GM04504 (cell line): ENCODE data around the gene GREB1.

Source experiments
- DNase-seq: peaks from one replicate; pipeline ENCODE4 v3.0.0-alpha.2; 2012; ENCODE audit warnings: low read depth

The GREB1 gene

GRCh38 chr2:11602563-11603204 lies 68.8 kb downstream of the GREB1 start:
- no peak for DNase-seq

GRCh38 chr2:11610624-11611242 lies 76.9 kb downstream of the GREB1 start:
- no peak for DNase-seq

- no peak for DNase-seq
Measured at GRCh38 chr2:11611251-11611650, 77.4 kb downstream of the GREB1 start.

GRCh38 chr2:11612553-11613215 lies 78.8 kb downstream of the GREB1 start:
- DNase-seq, result no peak

GRCh38 chr2:11613297-11613696 lies 79.5 kb downstream of the GREB1 start:
- no peak for DNase-seq

GRCh38 chr2:11615209-11615608 lies 81.4 kb downstream of the GREB1 start:
- no peak for DNase-seq

GRCh38 chr2:11616097-11616687 lies 82.3 kb downstream of the GREB1 start:
- DNase-seq, result no peak

GRCh38 chr2:11616851-11617415 lies 83.1 kb downstream of the GREB1 start:
- DNase-seq, result no peak

- no peak for DNase-seq
Measured at GRCh38 chr2:11617527-11617926, 83.7 kb downstream of the GREB1 start.

- DNase-seq, result no peak
Measured at GRCh38 chr2:11617984-11618707, 84.3 kb downstream of the GREB1 start.

GRCh38 chr2:11618708-11619062 lies 84.8 kb downstream of the GREB1 start:
- no peak for DNase-seq

- no peak for DNase-seq
Measured at GRCh38 chr2:11621410-11621809, 87.6 kb downstream of the GREB1 start.

- no peak for DNase-seq
Measured at GRCh38 chr2:11622611-11623010, 88.8 kb downstream of the GREB1 start.

GRCh38 chr2:11624893-11625292 lies 91.0 kb downstream of the GREB1 start:
- no peak for DNase-seq

- DNase-seq, result no peak
Measured at GRCh38 chr2:11625671-11626070, 91.8 kb downstream of the GREB1 start.

- no peak for DNase-seq
Measured at GRCh38 chr2:11628675-11629074, 94.8 kb downstream of the GREB1 start.

- DNase-seq, result no peak
Measured at GRCh38 chr2:11629215-11629614, 95.4 kb downstream of the GREB1 start.

- DNase-seq, result no peak
Measured at GRCh38 chr2:11629851-11630250, 96.0 kb downstream of the GREB1 start.

- DNase-seq, result no peak
Measured at GRCh38 chr2:11630855-11631254, 97.0 kb downstream of the GREB1 start.

GRCh38 chr2:11631462-11631861 lies 97.6 kb downstream of the GREB1 start:
- DNase-seq, result no peak

- no peak for DNase-seq
Measured at GRCh38 chr2:11633923-11634478, 100.2 kb downstream of the GREB1 start.

- DNase-seq, result no peak
Measured at GRCh38 chr2:11634584-11634983, 100.7 kb downstream of the GREB1 start.
